Ovary (tissue), 3 donors: ENCODE results near the gene SSB.

Experiments used
- CTCF ChIP-seq, 3 donors: fragments of 450-650 bp in 2 of 3; fragments of 200-600 bp in 1 of 3; IDR thresholded peaks; one replicate each; pipeline versions ENCODE4 v1.5.1 to v1.8.0; 2016 to 2022; ENCODE audit warnings: antibody characterized with exemption in 3 of 3, mild to moderate bottlenecking in 1 of 3
- EP300 ChIP-seq: sonication (generic); formaldehyde crosslinking; IDR thresholded peaks from one replicate; pipeline ENCODE4 v1.6.1; 2017; ENCODE audit warnings: antibody characterized with exemption
- POLR2A ChIP-seq: fragments of 450-650 bp; IDR thresholded peaks from one replicate; pipeline ENCODE4 v1.6.1; 2017; ENCODE audit warnings: antibody characterized with exemption, mild to moderate bottlenecking, moderate library complexity
- donor health status: DM: no; HTN: no; CAD: no.

GRCh38 chr2:169757778-169758177 lies 40.9 kb upstream of the SSB start:
- TF ChIP-seq POLR2A (no peak), CTCF (IDR thresholded peaks at IDR 0.05) (no peak), EP300 (no peak)
